OCI-LY7 (cell line): ENCODE measurements around the gene FLVCR2.

Experiments used
- EZH2phosphoT487 ChIP-seq: fragments of 200-600 bp; sonication (generic); IDR thresholded peaks from 2 replicates; pipeline ENCODE4 v1.6.1; 2018; ENCODE audit warnings: low read depth, borderline replicate concordance, mild to moderate bottlenecking, mixed run types, antibody characterized with exemption, low read length, moderate library complexity, mixed read lengths
- TF ChIP-seq, protein P1 (sequence below): fragments of 200-600 bp; sonication (generic); conservative IDR thresholded peaks from 2 replicates; pipeline ENCODE4 v1.5.1; 2014; ENCODE audit warnings: mild to moderate bottlenecking, antibody characterized with exemption, low read length, moderate library complexity, mixed read lengths

DNA sequence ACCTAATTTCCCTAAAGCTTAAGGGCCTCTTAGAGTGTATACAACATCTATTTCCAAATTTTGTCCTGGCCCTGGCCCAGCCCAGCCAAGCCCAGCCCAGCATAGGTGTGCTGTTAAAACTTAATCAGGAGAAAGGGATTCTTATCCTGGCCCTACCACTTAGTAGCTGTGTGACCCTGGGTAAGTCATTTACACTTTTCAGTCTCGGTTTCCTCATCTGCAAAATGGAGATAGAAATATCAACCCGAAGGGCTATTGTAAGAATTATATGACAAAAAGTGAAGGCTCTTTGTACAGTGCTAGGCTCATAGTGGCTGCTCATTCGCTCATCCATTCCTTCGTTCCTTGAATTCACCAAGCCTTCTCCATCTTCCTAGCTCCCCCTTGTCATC, 81.8 kb downstream of the FLVCR2 start:
- no peak for TF ChIP-seq EZH2phosphoT487
- TF ChIP-seq, protein P1, sequence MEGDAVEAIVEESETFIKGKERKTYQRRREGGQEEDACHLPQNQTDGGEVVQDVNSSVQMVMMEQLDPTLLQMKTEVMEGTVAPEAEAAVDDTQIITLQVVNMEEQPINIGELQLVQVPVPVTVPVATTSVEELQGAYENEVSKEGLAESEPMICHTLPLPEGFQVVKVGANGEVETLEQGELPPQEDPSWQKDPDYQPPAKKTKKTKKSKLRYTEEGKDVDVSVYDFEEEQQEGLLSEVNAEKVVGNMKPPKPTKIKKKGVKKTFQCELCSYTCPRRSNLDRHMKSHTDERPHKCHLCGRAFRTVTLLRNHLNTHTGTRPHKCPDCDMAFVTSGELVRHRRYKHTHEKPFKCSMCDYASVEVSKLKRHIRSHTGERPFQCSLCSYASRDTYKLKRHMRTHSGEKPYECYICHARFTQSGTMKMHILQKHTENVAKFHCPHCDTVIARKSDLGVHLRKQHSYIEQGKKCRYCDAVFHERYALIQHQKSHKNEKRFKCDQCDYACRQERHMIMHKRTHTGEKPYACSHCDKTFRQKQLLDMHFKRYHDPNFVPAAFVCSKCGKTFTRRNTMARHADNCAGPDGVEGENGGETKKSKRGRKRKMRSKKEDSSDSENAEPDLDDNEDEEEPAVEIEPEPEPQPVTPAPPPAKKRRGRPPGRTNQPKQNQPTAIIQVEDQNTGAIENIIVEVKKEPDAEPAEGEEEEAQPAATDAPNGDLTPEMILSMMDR = no peak
